IPS-18a (cell line): Measurements from ENCODE around the gene VPS8.
"Not testable (repeated sequence)": the region's sequence is repeated elsewhere in the genome, so short reads cannot be mapped to it uniquely, and the experiment has no call there.

Experiments
- H3K27ac ChIP-seq: one replicate; pipeline ENCODE4 v1.5.1; 2013; ENCODE audit warnings: low read length
- H3K27me3 ChIP-seq: one replicate; pipeline ENCODE4 v1.6.1; 2013; ENCODE audit warnings: mild to moderate bottlenecking, low read length; ENCODE audit not compliant: control insufficient read depth, insufficient read depth
- H3K36me3 ChIP-seq: one replicate; pipeline ENCODE4 v1.6.1; 2013; ENCODE audit warnings: low read depth, low read length; ENCODE audit not compliant: control insufficient read depth
- H3K4me1 ChIP-seq: one replicate; pipeline ENCODE4 v1.6.1; 2013; ENCODE audit warnings: low read depth, low read length; ENCODE audit not compliant: control insufficient read depth
- H3K4me3 ChIP-seq: one replicate; pipeline ENCODE4 v1.5.1; 2013; ENCODE audit warnings: low read length
- H3K9ac ChIP-seq: one replicate; pipeline ENCODE4 v1.6.1; 2013; ENCODE audit warnings: mild to moderate bottlenecking, low read length, moderate library complexity
- H3K9me3 ChIP-seq: one replicate; pipeline ENCODE4 v1.6.1; 2013; ENCODE audit warnings: low read depth, low read length; ENCODE audit not compliant: control insufficient read depth

The VPS8 gene

DNA sequence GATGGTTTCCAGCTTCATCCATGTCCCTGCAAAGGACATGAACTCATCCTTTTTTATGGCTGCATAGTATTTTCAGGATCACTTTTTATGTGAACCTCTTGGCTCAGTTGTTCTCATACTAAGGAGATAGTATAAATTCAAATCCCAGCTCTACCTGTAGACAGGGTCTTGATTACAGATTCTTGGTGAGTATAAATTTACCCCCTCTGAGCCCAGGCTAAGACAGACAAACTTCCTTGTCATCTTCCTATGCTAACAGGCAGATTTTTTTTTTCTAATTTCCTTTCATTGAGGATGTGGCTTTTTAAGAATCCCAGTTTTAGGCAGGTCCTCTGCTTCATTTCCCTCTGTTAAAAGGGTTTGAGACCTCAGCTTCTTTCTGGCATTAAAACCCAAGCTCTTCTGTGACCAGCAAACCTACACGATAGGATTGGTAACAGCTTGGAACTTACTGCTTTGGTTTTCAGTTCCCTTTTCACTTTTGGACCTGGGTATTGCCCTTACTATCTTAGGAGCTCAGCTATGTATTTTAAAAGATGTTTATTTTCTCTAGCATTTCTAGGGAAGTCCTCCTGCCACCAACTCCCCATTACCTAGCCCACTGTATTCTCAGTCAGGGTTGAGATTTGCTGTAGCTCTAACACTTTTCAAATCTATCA is 72.5 kb downstream of the VPS8 start:
- no peak overlapping the region for H3K4me3 ChIP-seq
- no peaks in the 10 kb centered on the region for H3K36me3 ChIP-seq
- no peak overlapping the region for H3K27ac ChIP-seq
- no peaks in the 10 kb centered on the region for H3K27me3 ChIP-seq
- H3K9me3 ChIP-seq: no peaks in the 10 kb centered on the region
- no peak overlapping the region for H3K9ac ChIP-seq
- H3K4me1 ChIP-seq: no peaks in the 10 kb centered on the region

- Histone ChIP-seq H3K9ac (no peak overlapping the region), H3K27me3 (no peaks in the 10 kb centered on the region), H3K4me1 (no peaks in the 10 kb centered on the region), H3K9me3 (no peaks in the 10 kb centered on the region), H3K4me3 (no peak overlapping the region), H3K27ac (no peak overlapping the region), H3K36me3 (no peaks in the 10 kb centered on the region)
These were observed 73.1 kb downstream of the VPS8 start for GRCh38 chr3:184885112-184885511.

- Histone ChIP-seq H3K27ac (no peak overlapping the region), H3K9me3 (no peaks in the 10 kb centered on the region), H3K4me1 (no peaks in the 10 kb centered on the region), H3K4me3 (no peak overlapping the region), H3K9ac (no peak overlapping the region), H3K36me3 (no peaks in the 10 kb centered on the region), H3K27me3 (no peaks in the 10 kb centered on the region)
These were observed 75.6 kb downstream of the VPS8 start for GRCh38 chr3:184887574-184887973.

DNA sequence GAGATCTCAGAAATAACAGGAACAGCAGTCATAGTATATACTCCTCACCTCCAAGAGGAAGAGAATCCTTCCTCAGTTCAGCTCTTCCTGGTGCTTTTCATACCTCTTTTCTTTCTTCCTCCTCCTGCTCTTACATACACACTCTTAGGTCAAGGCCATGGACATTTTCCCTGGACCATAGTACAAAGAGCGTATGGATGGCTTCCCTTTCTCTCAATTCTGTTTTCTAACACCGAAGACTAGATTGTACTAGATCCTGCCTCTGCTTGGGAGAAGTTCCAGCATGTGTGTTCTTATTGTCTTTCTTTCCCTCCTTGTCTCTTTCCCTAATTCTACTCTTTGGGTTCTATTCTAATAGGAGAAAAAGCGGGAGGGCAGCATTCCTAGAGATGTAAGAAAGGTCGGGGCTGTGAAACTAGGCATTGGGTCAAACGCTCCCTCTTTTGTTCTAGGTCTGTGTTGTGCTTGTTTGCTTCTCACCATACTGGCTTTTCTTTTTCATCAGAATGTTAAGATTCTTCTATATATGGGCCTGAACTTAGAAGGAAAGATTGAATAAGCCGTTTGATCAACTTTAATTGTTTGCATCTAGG is 77.4 kb downstream of the VPS8 start:
- H3K27me3 ChIP-seq: no peaks in the 10 kb centered on the region
- H3K4me1 ChIP-seq: no peaks in the 10 kb centered on the region
- no peak overlapping the region for H3K9ac ChIP-seq
- no peak overlapping the region for H3K4me3 ChIP-seq
- no peaks in the 10 kb centered on the region for H3K36me3 ChIP-seq
- no peak overlapping the region for H3K27ac ChIP-seq
- H3K9me3 ChIP-seq: no peaks in the 10 kb centered on the region

DNA sequence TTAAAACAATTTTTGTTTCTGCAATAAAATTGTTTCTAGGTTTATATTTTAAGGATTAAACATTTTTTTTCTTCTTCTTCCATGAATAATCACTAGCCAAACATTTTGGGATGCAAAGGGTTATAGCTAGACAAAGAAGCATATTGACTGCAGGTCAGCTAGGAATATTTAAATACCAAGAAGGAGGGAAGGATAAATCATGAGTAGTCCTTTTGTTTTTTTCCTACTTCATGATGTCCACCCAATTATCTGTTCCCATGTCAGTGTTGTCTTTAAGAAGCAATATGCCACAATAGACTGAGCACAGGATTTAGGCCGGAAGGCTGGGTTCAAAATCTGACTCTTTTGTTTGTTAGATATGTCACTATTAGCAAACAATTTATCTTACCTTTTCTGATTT is 82.1 kb downstream of the VPS8 start:
- H3K9me3 ChIP-seq: no peaks in the 10 kb centered on the region
- no peak overlapping the region for H3K9ac ChIP-seq
- H3K27me3 ChIP-seq: no peaks in the 10 kb centered on the region
- no peak overlapping the region for H3K27ac ChIP-seq
- no peaks in the 10 kb centered on the region for H3K36me3 ChIP-seq
- no peak overlapping the region for H3K4me3 ChIP-seq
- peaks cover 9% of the 10 kb centered on the region for H3K4me1 ChIP-seq

DNA sequence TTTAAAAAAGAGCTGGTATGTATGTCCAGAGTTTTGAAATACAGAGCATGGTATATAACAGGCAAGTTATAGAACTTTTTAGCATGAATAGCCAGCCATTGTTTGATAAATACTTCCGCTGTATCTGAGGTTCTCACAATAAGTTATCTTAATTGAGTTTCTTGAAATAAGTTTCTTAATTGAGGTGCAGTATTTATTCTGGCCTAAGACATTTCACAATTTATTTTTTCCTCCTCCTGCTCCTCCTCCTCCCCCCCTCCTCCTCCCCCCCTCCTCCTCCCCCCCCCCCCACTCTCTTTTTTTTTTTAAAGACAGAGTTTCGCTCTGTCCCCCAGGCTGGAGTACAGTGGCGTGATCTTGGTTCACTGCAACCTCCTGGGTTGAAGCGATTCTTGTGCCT is 83.4 kb downstream of the VPS8 start:
- Histone ChIP-seq H3K27ac (no peak overlapping the region), H3K4me1 (peaks cover 22% of the 10 kb centered on the region), H3K4me3 (no peak overlapping the region), H3K9me3 (no peaks in the 10 kb centered on the region), H3K36me3 (no peaks in the 10 kb centered on the region), H3K9ac (no peak overlapping the region), H3K27me3 (no peaks in the 10 kb centered on the region)

DNA sequence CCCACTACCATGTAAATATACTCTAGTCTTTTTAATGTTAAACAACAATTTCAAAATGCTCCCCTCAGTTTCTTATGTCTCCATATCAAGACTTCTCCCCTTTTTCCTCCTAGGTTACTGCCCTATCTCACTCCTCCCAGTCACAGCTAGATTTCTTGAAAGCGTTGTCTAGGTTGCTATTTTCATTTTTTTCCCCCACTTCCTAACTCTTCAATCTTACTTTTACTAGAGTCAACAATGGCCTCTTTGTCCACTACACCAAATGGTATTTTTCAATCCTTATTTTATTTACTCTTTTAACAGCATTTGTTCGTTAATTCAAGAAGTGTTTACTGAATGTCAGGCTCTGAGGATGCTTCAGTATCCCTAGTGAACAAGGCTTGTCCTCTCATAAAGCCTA is 84.4 kb downstream of the VPS8 start:
- Histone ChIP-seq H3K4me1 (peaks cover 31% of the 10 kb centered on the region), H3K9me3 (no peaks in the 10 kb centered on the region), H3K36me3 (no peaks in the 10 kb centered on the region), H3K4me3 (no peak overlapping the region), H3K27ac (no peak overlapping the region), H3K9ac (no peak overlapping the region), H3K27me3 (no peaks in the 10 kb centered on the region)

- Histone ChIP-seq H3K9ac (peak overlapping the region; percentile 26), H3K27ac (peak overlapping the region; percentile 88), H3K36me3 (no peaks in the 10 kb centered on the region), H3K4me3 (peak overlapping the region; percentile 36), H3K9me3 (no peaks in the 10 kb centered on the region), H3K4me1 (peaks cover 36% of the 10 kb centered on the region), H3K27me3 (no peaks in the 10 kb centered on the region)
These were observed 88.1 kb downstream of the VPS8 start for GRCh38 chr3:184899953-184900595.

DNA sequence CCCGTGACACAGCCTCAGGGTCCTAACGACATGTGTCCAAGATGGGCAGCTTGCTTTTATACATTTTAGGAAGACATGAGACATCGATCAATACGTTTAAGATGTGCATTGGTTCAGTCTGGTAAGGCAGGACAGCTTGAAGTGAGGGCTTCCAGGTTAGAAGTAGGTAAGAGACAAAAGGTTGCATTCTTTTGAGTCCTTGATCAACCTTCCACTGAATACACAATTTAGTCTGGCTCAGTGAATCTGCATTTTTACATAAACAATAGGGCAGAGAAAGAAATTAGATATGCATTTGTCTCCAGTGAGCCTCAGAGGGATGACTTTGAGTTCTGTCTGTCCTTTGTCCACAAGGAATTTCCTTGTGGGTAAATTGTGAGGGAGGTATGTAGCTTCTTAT is 95.1 kb downstream of the VPS8 start:
- H3K4me1 ChIP-seq: peaks cover 58% of the 10 kb centered on the region
- H3K36me3 ChIP-seq, H3K27ac ChIP-seq, H3K27me3 ChIP-seq, H3K9me3 ChIP-seq, H3K4me3 ChIP-seq: not testable (repeated sequence)
- peak overlapping the region; percentile 43 for H3K9ac ChIP-seq

DNA sequence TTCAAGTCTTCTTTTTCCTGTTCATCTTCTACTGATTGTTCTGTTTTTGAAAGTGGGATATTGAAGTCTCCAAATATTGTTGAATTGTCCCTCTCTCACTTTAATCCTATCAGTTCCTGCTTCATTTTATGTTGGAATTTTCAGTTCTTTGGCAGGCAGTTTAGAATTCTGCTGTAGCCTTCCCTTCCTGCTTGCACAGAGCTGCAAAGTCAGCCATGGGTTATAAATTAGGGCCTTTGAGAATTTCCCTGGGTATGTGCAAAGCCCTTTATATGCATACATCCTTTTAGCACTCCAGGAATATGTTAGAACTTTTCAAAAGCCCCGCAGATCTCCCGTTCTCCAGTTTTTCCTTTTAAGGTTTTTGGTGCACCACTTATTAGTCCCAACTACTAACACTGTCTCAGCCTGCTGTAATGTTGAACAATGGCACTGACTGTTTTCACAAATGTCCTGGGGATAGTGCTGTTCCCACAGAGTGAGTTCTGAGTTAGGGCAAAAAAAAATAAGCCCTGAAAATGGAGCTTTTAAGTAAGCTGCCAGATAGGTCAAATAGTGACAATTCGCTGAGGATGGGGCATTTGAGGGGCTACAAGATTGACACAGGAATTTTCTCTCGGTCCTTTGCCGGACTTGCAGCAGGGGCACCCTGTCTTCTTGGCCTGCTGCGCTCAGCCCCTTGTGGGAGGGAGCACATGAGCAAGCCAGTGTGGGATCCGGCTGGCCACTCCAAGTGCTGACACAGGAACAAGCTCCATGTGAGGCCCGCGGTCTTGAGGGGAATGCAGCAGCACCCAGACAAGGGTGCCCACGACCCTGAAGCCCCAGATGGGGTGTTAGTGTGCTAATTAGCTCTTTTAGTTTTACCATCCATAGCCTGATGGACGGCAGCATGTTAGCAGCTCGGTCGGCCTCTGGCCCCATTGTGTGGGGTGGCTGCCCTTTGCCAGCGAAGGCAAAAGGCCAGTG is 96.0 kb downstream of the VPS8 start:
- Histone ChIP-seq H3K27ac (peak overlapping the region; percentile 44), H3K9ac (peak overlapping the region; percentile 43), H3K36me3 (no peaks in the 10 kb centered on the region), H3K4me1 (peaks cover 67% of the 10 kb centered on the region), H3K9me3 (no peaks in the 10 kb centered on the region), H3K27me3 (no peaks in the 10 kb centered on the region), H3K4me3 (no peak overlapping the region)

GRCh38 chr3:184908859-184909258 is 96.9 kb downstream of the VPS8 start:
- Histone ChIP-seq H3K4me3 (peak overlapping the region; percentile 11), H3K4me1 (peaks cover 70% of the 10 kb centered on the region), H3K9me3 (no peaks in the 10 kb centered on the region), H3K36me3 (no peaks in the 10 kb centered on the region), H3K9ac (no peak overlapping the region), H3K27me3 (no peaks in the 10 kb centered on the region), H3K27ac (no peak overlapping the region)
